Smooth muscle cell (in vitro differentiated cells): ENCODE data around the gene TIGD1. TPM values are rescaled to one million over a fixed set of nuclear protein-coding genes. Genes with fewer than 3 reads are reported as not detected.

Experiments used
- DNase-seq: peaks from one replicate; lab custom pipeline; 2025; ENCODE audit not compliant: unreplicated experiment; lab: John Stamatoyannopoulos, UW
- H2AFZ ChIP-seq: fragments of 200-600 bp; sonication (generic); 2 replicates; pipeline ENCODE4 v1.6.0; 2016; ENCODE audit warnings: antibody characterized with exemption, low read depth, mild to moderate bottlenecking
- H3F3A ChIP-seq: fragments of 200-600 bp; sonication (generic); 2 replicates; pipeline ENCODE4 v1.6.0; 2017; ENCODE audit warnings: antibody characterized with exemption, low read depth
- H3K27ac ChIP-seq: fragments of 200-600 bp; sonication (generic); 2 replicates; pipeline ENCODE4 v1.5.1; 2016; ENCODE audit warnings: low read depth, mild to moderate bottlenecking
- H3K27me3 ChIP-seq: fragments of 200-600 bp; sonication (generic); 2 replicates; pipeline ENCODE4 v1.6.1; 2016; ENCODE audit warnings: low read depth, mild to moderate bottlenecking
- H3K36me3 ChIP-seq: fragments of 200-600 bp; sonication (generic); 2 replicates; pipeline ENCODE4 v1.5.1; 2016; ENCODE audit warnings: low read depth
- H3K4me1 ChIP-seq: fragments of 200-600 bp; sonication (generic); 2 replicates; pipeline ENCODE4 v1.5.1; 2016; ENCODE audit warnings: low read depth
- H3K4me2 ChIP-seq: fragments of 200-600 bp; sonication (generic); 2 replicates; pipeline ENCODE4 v1.6.0; 2016; ENCODE audit warnings: mild to moderate bottlenecking
- H3K4me3 ChIP-seq: fragments of 200-600 bp; sonication (generic); 2 replicates; pipeline ENCODE4 v1.5.1; 2016; ENCODE audit warnings: mild to moderate bottlenecking
- H3K79me2 ChIP-seq: fragments of 200-600 bp; sonication (generic); 2 replicates; pipeline ENCODE4 v1.6.0; 2016; ENCODE audit warnings: low read depth, mild to moderate bottlenecking
- H3K9ac ChIP-seq: fragments of 200-600 bp; sonication (generic); 2 replicates; pipeline ENCODE4 v1.6.0; 2016; ENCODE audit warnings: low read depth
- H3K9me3 ChIP-seq: fragments of 200-600 bp; sonication (generic); replicated peaks from 2 replicates; pipeline ENCODE4 v1.5.1; 2016; ENCODE audit warnings: low read depth
- H4K20me1 ChIP-seq: fragments of 200-600 bp; sonication (generic); 2 replicates; pipeline ENCODE4 v1.6.0; 2016; ENCODE audit warnings: low read depth
- WGBS: methylation state at CpG from one replicate; pipeline ENCODE4 v1.1.7; 2016; ENCODE audit warnings: low lambda C conversion rate; 5-methylcytosine and 5-hydroxymethylcytosine counted together
- polyA plus RNA-seq: library from polyadenylated mRNA; unstranded; fragments of >200 nt; fragmentation: Nextera tagmentation; extraction: Ambion mirVana; gene quantifications from 2 replicates; pipeline ENCODE4 v1.2.1, GENCODE V29; 2016
- total RNA-seq: library from RNA; depleted of rRNA; stranded (reverse); fragments of >200 nt; gene quantifications from 2 replicates; pipeline ENCODE4 v1.2.3, GENCODE V29; 2014
- TF ChIP-seq, protein P1 (sequence below): fragments of 200-600 bp; sonication (generic); IDR thresholded peaks from 2 replicates; pipeline ENCODE4 v1.5.1; 2017; ENCODE audit warnings: borderline replicate concordance, mild to moderate bottlenecking, antibody characterized with exemption; ENCODE audit not compliant: insufficient read depth, poor library complexity, severe bottlenecking

TIGD1 gene
- total and polyA plus RNA-seq, 2 experiments from 2014 or later, result 2.9 to 8.1 TPM

GRCh38 chr2:232549655-232550353 lies 553 bp downstream of the TIGD1 start:
- H3K4me2 ChIP-seq, result peak overlapping the region; percentile 89
- peaks cover 42% of the 10 kb centered on the region for H4K20me1 ChIP-seq
- H3K9ac ChIP-seq, result peak overlapping the region; percentile 95
- H3K4me1 ChIP-seq, result peaks cover 14% of the 10 kb centered on the region
- no peak for DNase-seq
- H3F3A ChIP-seq, result peaks cover 4% of the 10 kb centered on the region
- WGBS, result 28% methylated on average over 21 of the region's 21 CpGs
- peak overlapping the region; percentile 93 for H3K27ac ChIP-seq
- peak overlapping the region; percentile 84 for H2AFZ ChIP-seq
- TF ChIP-seq, protein P1, sequence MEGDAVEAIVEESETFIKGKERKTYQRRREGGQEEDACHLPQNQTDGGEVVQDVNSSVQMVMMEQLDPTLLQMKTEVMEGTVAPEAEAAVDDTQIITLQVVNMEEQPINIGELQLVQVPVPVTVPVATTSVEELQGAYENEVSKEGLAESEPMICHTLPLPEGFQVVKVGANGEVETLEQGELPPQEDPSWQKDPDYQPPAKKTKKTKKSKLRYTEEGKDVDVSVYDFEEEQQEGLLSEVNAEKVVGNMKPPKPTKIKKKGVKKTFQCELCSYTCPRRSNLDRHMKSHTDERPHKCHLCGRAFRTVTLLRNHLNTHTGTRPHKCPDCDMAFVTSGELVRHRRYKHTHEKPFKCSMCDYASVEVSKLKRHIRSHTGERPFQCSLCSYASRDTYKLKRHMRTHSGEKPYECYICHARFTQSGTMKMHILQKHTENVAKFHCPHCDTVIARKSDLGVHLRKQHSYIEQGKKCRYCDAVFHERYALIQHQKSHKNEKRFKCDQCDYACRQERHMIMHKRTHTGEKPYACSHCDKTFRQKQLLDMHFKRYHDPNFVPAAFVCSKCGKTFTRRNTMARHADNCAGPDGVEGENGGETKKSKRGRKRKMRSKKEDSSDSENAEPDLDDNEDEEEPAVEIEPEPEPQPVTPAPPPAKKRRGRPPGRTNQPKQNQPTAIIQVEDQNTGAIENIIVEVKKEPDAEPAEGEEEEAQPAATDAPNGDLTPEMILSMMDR, result no peak
- no peaks in the 10 kb centered on the region for H3K9me3 ChIP-seq
- H3K79me2 ChIP-seq, result peaks cover 61% of the 10 kb centered on the region
- H3K36me3 ChIP-seq, result no peaks in the 10 kb centered on the region
- peak overlapping the region; percentile 80 for H3K4me3 ChIP-seq
- H3K27me3 ChIP-seq, result no peaks in the 10 kb centered on the region

- WGBS, result 97% methylated on average over 6 of the region's 6 CpGs
- Histone ChIP-seq H3K4me1 (peaks cover 14% of the 10 kb centered on the region), H3K79me2 (peaks cover 43% of the 10 kb centered on the region), H4K20me1 (peaks cover 24% of the 10 kb centered on the region), H3K4me3 (no peak overlapping the region), H2AFZ (no peak overlapping the region), H3K4me2 (no peak overlapping the region), H3K27me3 (no peaks in the 10 kb centered on the region), H3K36me3 (no peaks in the 10 kb centered on the region), H3K27ac (no peak overlapping the region), H3K9ac (no peak overlapping the region), H3K9me3 (no peaks in the 10 kb centered on the region), H3F3A (peaks cover 4% of the 10 kb centered on the region)
- TF ChIP-seq, protein P1, result no peak
- DNase-seq, result no peak
These were observed 2.4 kb downstream of the TIGD1 start for GRCh38 chr2:232547991-232548390.

GRCh38 chr2:232545511-232546375 lies 4.6 kb downstream of the TIGD1 start:
- peaks cover 25% of the 10 kb centered on the region for H3K79me2 ChIP-seq
- H3K9me3 ChIP-seq, result no peaks in the 10 kb centered on the region
- TF ChIP-seq, protein P1, result no peak
- H3K4me2 ChIP-seq, result no peak overlapping the region
- H3K36me3 ChIP-seq, result no peaks in the 10 kb centered on the region
- H3K27ac ChIP-seq, result no peak overlapping the region
- no peaks in the 10 kb centered on the region for H3K27me3 ChIP-seq
- WGBS, result 95% methylated on average over 17 of the region's 17 CpGs
- H3K4me1 ChIP-seq, result peaks cover 8% of the 10 kb centered on the region
- H3K4me3 ChIP-seq, result no peak overlapping the region
- H4K20me1 ChIP-seq, result peaks cover 7% of the 10 kb centered on the region
- DNase-seq, result no peak
- no peak overlapping the region for H3K9ac ChIP-seq
- no peaks in the 10 kb centered on the region for H3F3A ChIP-seq
- H2AFZ ChIP-seq, result no peak overlapping the region
